Gastrocnemius medialis (tissue), 4 donors: ENCODE measurements around the gene KATNAL1.

ENCODE experiments used
- POLR2A ChIP-seq, 2 donors: fragments of 450-650 bp; IDR thresholded peaks; one replicate each; pipeline ENCODE4 v1.6.1; 2017; ENCODE audit warnings: antibody characterized with exemption in 2 of 2, mild to moderate bottlenecking in 2 of 2, moderate library complexity in 2 of 2
- TF ChIP-seq, protein P1 (sequence below), 5 experiments: fragments of 450-650 bp in 3 of 5; fragments of 200-600 bp in 2 of 5; sonication (generic) in 2 of 5; IDR thresholded peaks in 4 of 5; conservative IDR thresholded peaks in 1 of 5; 1 replicate in 4 of 5; 2 replicates in 1 of 5; pipeline ENCODE4 v1.5.1; 2016 to 2019; ENCODE audit warnings: antibody characterized with exemption in 5 of 5, mild to moderate bottlenecking in 3 of 5, moderate library complexity in 3 of 5

DNA sequence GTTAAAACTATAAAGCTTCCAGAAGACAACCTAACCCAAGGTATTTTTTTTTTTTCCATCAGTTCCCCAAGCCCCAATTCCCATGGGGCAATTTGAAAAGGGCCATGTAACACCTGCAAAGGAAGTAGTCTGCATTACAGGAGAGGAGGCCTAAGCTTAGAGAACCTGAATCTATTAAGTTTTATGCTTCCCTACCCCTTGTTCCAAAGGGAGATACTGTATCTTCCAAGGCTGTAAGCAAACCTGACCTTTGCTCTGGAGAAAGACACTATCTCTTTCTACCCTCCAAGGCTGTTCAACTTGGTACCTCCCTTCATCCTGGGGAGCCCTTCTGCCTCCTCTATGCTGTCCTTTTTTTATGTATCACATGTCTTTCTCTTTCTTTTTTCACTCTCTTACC is 15.0 kb downstream of the KATNAL1 start:
- TF ChIP-seq, protein P1, sequence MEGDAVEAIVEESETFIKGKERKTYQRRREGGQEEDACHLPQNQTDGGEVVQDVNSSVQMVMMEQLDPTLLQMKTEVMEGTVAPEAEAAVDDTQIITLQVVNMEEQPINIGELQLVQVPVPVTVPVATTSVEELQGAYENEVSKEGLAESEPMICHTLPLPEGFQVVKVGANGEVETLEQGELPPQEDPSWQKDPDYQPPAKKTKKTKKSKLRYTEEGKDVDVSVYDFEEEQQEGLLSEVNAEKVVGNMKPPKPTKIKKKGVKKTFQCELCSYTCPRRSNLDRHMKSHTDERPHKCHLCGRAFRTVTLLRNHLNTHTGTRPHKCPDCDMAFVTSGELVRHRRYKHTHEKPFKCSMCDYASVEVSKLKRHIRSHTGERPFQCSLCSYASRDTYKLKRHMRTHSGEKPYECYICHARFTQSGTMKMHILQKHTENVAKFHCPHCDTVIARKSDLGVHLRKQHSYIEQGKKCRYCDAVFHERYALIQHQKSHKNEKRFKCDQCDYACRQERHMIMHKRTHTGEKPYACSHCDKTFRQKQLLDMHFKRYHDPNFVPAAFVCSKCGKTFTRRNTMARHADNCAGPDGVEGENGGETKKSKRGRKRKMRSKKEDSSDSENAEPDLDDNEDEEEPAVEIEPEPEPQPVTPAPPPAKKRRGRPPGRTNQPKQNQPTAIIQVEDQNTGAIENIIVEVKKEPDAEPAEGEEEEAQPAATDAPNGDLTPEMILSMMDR (IDR thresholded peaks at IDR 0.05 in 4 of 5, conservative IDR thresholded peaks at IDR 0.05 in 1 of 5) = no peak
- TF ChIP-seq POLR2A (IDR thresholded peaks at IDR 0.05) = no peak
